Esophagus squamous epithelium (tissue), 5 donors: ENCODE data around the gene RUVBL1. TPM values are rescaled to one million over a fixed set of nuclear protein-coding genes. Genes with fewer than 3 reads are reported as not detected.
"Not testable (repeated sequence)": the region's sequence is repeated elsewhere in the genome, so short reads cannot be mapped to it uniquely, and the experiment has no call there.

Source experiments
- DNase-seq: peaks from one replicate; lab custom pipeline; 2025; lab: John Stamatoyannopoulos, UW
- H3K27ac ChIP-seq, 4 donors: fragments of 200-600 bp; sonication (generic); one replicate each; pipeline ENCODE4 v1.5.1; 2016 to 2019; ENCODE audit warnings: mild to moderate bottlenecking in 1 of 4
- H3K27me3 ChIP-seq, 4 donors: fragments of 200-600 bp; sonication (generic); 1 replicate in 3 of 4; 2 replicates in 1 of 4; pipeline versions ENCODE4 v1.5.1 to v1.6.0; 2017 to 2021; ENCODE audit warnings: antibody characterized with exemption in 1 of 4
- H3K36me3 ChIP-seq, 3 donors: fragments of 200-600 bp; sonication (generic); one replicate each; pipeline ENCODE4 v1.5.1; 2016 to 2019
- H3K4me1 ChIP-seq, 3 donors: fragments of 200-600 bp; sonication (generic); one replicate each; pipeline ENCODE4 v1.5.1; 2017 to 2019
- H3K4me3 ChIP-seq, 4 donors: fragments of 200-600 bp; sonication (generic); 1 replicate in 3 of 4; 2 replicates in 1 of 4; pipeline ENCODE4 v1.5.1; 2016 to 2019; ENCODE audit warnings: mild to moderate bottlenecking in 2 of 4, moderate library complexity in 1 of 4
- H3K9me3 ChIP-seq, 3 donors: fragments of 200-600 bp; sonication (generic); one replicate each; pipeline ENCODE4 v1.5.1; 2016 to 2019
- POLR2A ChIP-seq, 4 donors: fragments of 450-650 bp; IDR thresholded peaks; one replicate each; pipeline ENCODE4 v1.6.1; 2017; ENCODE audit warnings: antibody characterized with exemption in 4 of 4, mild to moderate bottlenecking in 4 of 4, moderate library complexity in 3 of 4
- WGBS, 2 donors: methylation state at CpG; one replicate each; pipeline ENCODE4 v1.1.5; 2018; 5-methylcytosine and 5-hydroxymethylcytosine counted together
- intact Hi-C: fragments of 100-400 bp; cut with DNase I; formaldehyde crosslinking; loops from one replicate; pipeline ENCODE4 v1.15.0; 2022
- total RNA-seq, 4 donors: library from RNA; depleted of rRNA; stranded (reverse); fragments of >200 nt; gene quantifications; one replicate each; pipeline ENCODE4 v1.1.0, GENCODE V29; 2016
- TF ChIP-seq, protein P1 (sequence below), 6 experiments: fragments of 450-650 bp in 4 of 6; fragments of 200-600 bp in 2 of 6; sonication (generic) in 2 of 6; IDR thresholded peaks; one replicate each; pipeline ENCODE4 v1.5.1; 2016 to 2019; ENCODE audit warnings: antibody characterized with exemption in 6 of 6, mild to moderate bottlenecking in 4 of 6, moderate library complexity in 4 of 6
- donor health status: DM: yes; HTN: yes; CAD: no.

Gene RUVBL1
- total RNA-seq, 4 donors from 2014 or later, result 17.6 to 50.4 (median 34.3) TPM

DNA sequence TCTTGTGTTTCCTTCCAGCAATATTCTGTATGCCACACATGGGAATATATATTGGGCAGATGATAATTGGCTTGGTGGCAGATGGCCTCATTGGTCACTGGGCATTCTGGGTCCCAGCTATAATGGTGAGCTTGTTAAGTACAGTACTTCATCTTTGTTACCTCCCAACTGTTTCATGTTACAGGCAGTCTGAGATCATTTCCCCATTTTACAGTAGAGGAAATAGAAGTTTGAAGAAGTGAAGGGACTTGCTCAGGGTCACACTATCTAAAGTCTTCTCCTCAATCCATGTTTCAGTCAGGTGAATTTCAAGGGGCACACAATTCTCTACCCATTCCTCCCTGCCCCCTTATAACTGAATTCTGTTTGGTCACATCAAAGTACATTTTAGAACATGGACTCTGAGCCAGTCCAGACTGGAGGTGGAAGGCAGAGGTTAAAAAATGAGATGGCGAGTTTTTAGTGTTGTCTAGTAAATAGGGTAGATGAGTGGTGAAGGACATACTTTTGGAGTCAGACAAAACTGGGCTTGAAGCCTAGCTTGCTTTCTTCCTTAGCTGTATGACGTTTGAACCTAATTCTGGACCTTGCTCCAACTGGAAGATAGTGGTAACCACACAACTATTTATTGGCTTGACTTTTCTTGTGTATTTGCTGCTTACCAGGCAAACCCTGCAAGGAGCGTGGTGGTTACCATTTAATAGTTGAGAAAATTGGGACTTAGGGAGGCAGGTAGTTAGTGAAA is 32.2 kb upstream of the RUVBL1 start:
- Histone ChIP-seq H3K27ac (no peak overlapping the region), H3K27me3 (no peaks in the 10 kb centered on the region), H3K4me3 (no peak overlapping the region), H3K36me3 (peaks cover 0 to 29% (median 0%) of the 10 kb centered on the region in 3 donors), H3K4me1 (peaks cover 5 to 13% (median 8%) of the 10 kb centered on the region in 3 donors), H3K9me3 (no peaks in the 10 kb centered on the region)
- DNase-seq, result no peak
- 82 to 90% methylated on average over 3 of the region's 3 CpGs for WGBS, 2 donors
- TF ChIP-seq POLR2A (IDR thresholded peaks at IDR 0.05), result no peak
- TF ChIP-seq, protein P1, sequence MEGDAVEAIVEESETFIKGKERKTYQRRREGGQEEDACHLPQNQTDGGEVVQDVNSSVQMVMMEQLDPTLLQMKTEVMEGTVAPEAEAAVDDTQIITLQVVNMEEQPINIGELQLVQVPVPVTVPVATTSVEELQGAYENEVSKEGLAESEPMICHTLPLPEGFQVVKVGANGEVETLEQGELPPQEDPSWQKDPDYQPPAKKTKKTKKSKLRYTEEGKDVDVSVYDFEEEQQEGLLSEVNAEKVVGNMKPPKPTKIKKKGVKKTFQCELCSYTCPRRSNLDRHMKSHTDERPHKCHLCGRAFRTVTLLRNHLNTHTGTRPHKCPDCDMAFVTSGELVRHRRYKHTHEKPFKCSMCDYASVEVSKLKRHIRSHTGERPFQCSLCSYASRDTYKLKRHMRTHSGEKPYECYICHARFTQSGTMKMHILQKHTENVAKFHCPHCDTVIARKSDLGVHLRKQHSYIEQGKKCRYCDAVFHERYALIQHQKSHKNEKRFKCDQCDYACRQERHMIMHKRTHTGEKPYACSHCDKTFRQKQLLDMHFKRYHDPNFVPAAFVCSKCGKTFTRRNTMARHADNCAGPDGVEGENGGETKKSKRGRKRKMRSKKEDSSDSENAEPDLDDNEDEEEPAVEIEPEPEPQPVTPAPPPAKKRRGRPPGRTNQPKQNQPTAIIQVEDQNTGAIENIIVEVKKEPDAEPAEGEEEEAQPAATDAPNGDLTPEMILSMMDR (IDR thresholded peaks at IDR 0.05), result no peak
- intact Hi-C loops, result no loop called here

DNA sequence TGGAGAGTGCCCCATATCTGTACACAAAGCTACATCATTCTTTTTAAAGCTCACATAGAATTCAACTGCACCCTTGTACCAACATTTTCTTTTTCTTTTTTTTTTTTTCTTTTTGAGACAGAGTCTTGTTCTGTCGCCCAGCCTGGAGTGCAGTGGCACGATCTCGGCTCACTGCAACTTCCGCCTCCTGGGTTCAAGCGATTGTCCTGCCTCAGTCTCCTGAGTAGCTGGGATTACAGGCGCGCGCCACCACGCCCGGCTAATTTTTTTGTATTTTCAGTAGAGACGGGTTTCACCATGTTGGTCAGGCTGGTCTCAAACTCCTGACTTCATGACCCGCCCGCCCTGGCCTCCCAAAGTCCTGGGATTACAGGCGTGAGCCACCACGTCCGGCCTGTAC is 30.7 kb upstream of the RUVBL1 start:
- H3K27ac ChIP-seq, result peak overlapping the region in 2 of 4 donors; percentile 77

DNA sequence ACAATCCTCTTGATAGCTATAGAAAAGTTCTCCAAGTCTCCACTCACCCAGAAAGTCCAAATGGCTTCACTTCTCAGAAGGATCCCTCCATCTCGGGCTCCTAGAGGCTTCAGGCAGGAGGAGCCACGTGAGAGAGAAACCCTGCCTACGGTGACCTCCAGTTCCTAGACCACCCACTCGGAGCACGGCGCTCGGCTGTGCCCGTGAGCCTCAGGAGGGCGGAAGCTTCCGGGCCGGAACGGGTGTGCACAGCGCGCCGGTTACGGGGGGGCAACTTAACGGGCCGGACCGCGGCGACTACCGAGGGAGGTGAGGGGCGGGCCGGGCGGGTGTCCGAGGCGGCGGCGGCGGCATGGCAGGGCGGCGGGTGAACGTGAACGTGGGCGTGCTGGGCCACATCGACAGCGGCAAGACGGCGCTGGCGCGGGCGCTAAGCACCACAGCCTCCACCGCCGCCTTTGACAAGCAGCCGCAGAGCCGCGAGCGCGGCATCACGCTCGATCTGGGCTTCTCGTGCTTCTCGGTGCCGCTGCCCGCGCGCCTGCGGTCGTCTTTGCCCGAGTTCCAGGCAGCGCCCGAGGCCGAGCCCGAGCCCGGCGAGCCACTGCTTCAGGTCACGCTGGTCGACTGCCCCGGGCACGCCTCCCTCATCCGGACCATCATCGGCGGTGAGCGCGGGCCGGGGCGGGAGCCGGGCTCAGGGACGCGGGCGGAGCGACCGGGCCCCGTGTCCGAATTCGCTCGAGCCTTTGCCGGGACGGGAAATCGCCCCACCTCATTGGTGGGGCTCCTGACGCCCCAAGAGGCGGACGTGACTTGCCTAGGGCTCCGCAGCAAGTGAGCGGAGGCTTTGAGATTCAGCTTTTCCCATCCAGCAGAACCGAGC is 29.8 kb upstream of the RUVBL1 start, which contains the start of gene EEFSEC:
EEFSEC (plus strand) TSS at position 326 of the 886 bp plus-strand sequence; CDS start at position 353, 27 bp downstream.
- intact Hi-C loops, result no loop called here
- Histone ChIP-seq H3K36me3 (peaks cover 0 to 22% (median 0%) of the 10 kb centered on the region in 3 donors), H3K4me3 (peak within 1 kb of the TSS; percentile 57 to 87 (median 67)), H3K4me1 (peaks cover 5 to 13% (median 8%) of the 10 kb centered on the region in 3 donors), H3K27ac (peak within 1 kb of the TSS; percentile 77 to 90 (median 83)), H3K27me3 (no peaks in the 10 kb centered on the region), H3K9me3 (no peaks in the 10 kb centered on the region)
- DNase-seq, result peak; percentile 32
- TF ChIP-seq, protein P1 (IDR thresholded peaks at IDR 0.05), result no peak
- TF ChIP-seq POLR2A (IDR thresholded peaks at IDR 0.05), result peak in 3 of 4 donors; percentile 4 to 70 (median 51)
- 0% methylated on average over 5 to 6 of the region's 96 CpGs for WGBS, 2 donors

More for the DNA sequence above, 30.7 kb upstream of the RUVBL1 start:
- WGBS, 2 donors, result 76 to 77% methylated on average over 14 to 15 of the region's 16 CpGs
- H3K4me3 ChIP-seq, result peak overlapping the region; percentile 57 to 87 (median 67)
- intact Hi-C loops, H3K27me3 ChIP-seq, H3K9me3 ChIP-seq, DNase-seq: not testable (repeated sequence)
- H3K4me1 ChIP-seq, result peaks cover 5 to 13% (median 8%) of the 10 kb centered on the region in 3 donors
- peaks cover 0 to 29% (median 0%) of the 10 kb centered on the region in 3 donors for H3K36me3 ChIP-seq

DNA sequence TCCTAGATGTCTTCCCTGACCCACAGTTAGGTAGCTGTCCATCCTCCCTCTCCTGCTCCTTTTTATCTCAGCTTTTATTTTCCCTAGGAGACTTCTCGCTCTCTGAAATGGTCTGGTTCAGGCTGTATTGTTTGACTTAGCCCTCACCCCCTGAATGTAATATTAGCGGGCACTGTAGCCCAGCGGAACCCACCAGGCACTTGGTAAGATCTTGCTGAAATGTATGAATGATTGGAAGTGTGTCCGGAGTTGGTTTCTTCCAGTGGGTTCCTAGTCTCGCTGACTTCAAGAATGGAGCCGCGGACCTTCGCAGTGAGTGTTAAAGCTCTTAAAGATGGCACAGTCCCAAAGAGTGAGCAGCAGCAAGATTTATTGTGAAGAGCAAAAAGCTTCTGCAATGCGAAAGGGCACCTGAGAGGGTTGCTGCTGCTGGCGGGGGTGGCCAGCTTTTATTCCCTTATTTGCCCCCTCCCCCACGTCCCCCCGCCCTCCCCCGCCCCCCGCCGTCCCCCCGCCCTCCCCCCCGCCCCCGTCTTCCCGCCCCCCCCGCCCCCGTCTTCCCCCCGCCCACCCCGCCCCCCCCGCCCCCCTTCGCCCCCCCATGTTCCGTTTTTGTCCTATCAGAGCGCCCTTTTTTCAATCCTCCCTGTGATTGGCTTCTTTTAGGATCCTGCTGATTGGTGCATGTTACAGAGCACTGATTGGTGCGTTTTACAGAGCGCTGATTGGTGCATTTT is 29.0 kb upstream of the RUVBL1 start:
- Histone ChIP-seq H3K4me3 (peak overlapping the region; percentile 57 to 87 (median 67)), H3K36me3 (peaks cover 0 to 13% (median 0%) of the 10 kb centered on the region in 3 donors), H3K9me3 (no peaks in the 10 kb centered on the region), H3K4me1 (peaks cover 5 to 13% (median 8%) of the 10 kb centered on the region in 3 donors), H3K27me3 (no peaks in the 10 kb centered on the region), H3K27ac (peak overlapping the region; percentile 77 to 90 (median 83))
- DNase-seq, result no peak
- TF ChIP-seq, protein P1 (IDR thresholded peaks at IDR 0.05), result no peak
- TF ChIP-seq POLR2A (IDR thresholded peaks at IDR 0.05), result no peak
- intact Hi-C loops, result no loop called here
- 75 to 95% methylated on average over 6 to 8 of the region's 29 CpGs for WGBS, 2 donors

DNA sequence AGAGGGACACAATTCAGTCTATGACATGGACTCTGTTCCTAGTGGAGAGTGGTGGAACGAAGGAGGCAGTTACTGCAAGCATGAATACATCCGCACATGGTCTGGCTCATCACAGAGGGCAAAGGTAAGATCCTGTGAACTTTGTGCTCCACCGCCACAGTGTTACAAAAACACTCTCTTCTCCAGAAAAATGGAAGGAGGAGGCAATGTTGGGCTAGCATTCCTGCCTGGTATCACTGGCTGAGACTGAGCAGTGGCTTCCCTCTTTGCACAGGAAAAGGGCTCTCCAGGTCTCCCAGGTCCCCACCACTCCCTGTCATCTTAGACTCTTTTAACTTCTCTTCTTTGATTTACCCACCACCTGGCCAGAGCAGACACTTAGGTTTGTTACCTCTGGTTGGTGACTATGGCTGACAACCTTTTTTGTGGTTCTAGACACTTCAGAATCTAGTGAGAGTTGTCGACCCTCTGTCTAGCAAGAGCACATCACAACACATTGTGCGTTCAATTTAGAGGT is 28.2 kb upstream of the RUVBL1 start:
- TF ChIP-seq POLR2A (IDR thresholded peaks at IDR 0.05), result no peak
- TF ChIP-seq, protein P1 (IDR thresholded peaks at IDR 0.05), result no peak
- Histone ChIP-seq H3K4me3 (no peak overlapping the region), H3K36me3 (peaks cover 0 to 6% (median 0%) of the 10 kb centered on the region in 3 donors), H3K27me3 (no peaks in the 10 kb centered on the region), H3K9me3 (no peaks in the 10 kb centered on the region), H3K27ac (no peak overlapping the region), H3K4me1 (peaks cover 5 to 13% (median 8%) of the 10 kb centered on the region in 3 donors)
- intact Hi-C loops, result no loop called here
- no peak for DNase-seq
- 82 to 92% methylated on average over 3 to 5 of the region's 5 CpGs for WGBS, 2 donors
